BE2C (cell line): ENCODE data around the gene AKAP6.

Experiments used
- DNase-seq: peaks from one replicate; pipeline ENCODE4 v3.0.0-alpha.2; 2020
- H3K27me3 ChIP-seq: fragments of 250-450 bp; sonication (Bioruptor Pico); 2 replicates; pipeline ENCODE4 v1.5.1; 2020; ENCODE audit warnings: mild to moderate bottlenecking
- H3K36me3 ChIP-seq: fragments of 250-450 bp; sonication (Bioruptor Pico); 2 replicates; pipeline ENCODE4 v1.5.1; 2020; ENCODE audit warnings: mild to moderate bottlenecking
- H3K4me1 ChIP-seq: fragments of 250-450 bp; sonication (Bioruptor Pico); 2 replicates; pipeline ENCODE4 v1.5.1; 2020
- H3K4me3 ChIP-seq: 2 replicates; pipeline ENCODE4 v1.5.1; 2011; ENCODE audit warnings: low read depth, low read length
- H3K9me3 ChIP-seq: fragments of 250-450 bp; sonication (Bioruptor Pico); 2 replicates; pipeline ENCODE4 v1.5.1; 2020
- TF ChIP-seq, protein P1 (sequence below): IDR thresholded peaks from 2 replicates; pipeline ENCODE4 v1.5.1; 2012; ENCODE audit warnings: mild to moderate bottlenecking, low read depth, low read length

AKAP6 gene

DNA sequence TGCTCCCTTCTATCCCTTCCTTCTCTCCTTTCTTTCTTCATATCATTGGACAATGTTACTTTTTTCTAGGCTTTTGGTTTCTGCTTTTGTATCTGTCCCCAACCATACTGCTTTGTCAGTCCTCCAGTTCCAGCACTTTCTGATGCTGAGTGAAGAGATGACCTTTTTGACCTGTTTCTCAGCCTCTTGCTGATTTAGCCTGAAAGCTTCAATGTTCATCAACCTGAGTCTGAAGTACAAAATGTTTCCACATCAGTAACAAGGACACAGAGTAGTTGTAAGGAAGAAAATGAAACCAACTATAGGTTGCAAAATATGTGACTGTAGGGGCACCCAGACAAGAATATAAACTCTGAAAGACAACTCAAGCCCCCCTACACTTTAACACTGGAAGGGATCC lies 25.2 kb upstream of the AKAP6 start:
- H3K9me3 ChIP-seq, result no peaks in the 10 kb centered on the region
- no peak overlapping the region for H3K4me3 ChIP-seq
- TF ChIP-seq, protein P1, sequence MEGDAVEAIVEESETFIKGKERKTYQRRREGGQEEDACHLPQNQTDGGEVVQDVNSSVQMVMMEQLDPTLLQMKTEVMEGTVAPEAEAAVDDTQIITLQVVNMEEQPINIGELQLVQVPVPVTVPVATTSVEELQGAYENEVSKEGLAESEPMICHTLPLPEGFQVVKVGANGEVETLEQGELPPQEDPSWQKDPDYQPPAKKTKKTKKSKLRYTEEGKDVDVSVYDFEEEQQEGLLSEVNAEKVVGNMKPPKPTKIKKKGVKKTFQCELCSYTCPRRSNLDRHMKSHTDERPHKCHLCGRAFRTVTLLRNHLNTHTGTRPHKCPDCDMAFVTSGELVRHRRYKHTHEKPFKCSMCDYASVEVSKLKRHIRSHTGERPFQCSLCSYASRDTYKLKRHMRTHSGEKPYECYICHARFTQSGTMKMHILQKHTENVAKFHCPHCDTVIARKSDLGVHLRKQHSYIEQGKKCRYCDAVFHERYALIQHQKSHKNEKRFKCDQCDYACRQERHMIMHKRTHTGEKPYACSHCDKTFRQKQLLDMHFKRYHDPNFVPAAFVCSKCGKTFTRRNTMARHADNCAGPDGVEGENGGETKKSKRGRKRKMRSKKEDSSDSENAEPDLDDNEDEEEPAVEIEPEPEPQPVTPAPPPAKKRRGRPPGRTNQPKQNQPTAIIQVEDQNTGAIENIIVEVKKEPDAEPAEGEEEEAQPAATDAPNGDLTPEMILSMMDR, result no peak
- H3K36me3 ChIP-seq, result no peaks in the 10 kb centered on the region
- no peaks in the 10 kb centered on the region for H3K27me3 ChIP-seq
- no peak for DNase-seq
- H3K4me1 ChIP-seq, result peaks cover 14% of the 10 kb centered on the region

GRCh38 chr14:32304296-32304695 lies 24.8 kb upstream of the AKAP6 start:
- peaks cover 14% of the 10 kb centered on the region for H3K4me1 ChIP-seq
- peak; percentile 40 for DNase-seq
- no peak overlapping the region for H3K4me3 ChIP-seq
- TF ChIP-seq, protein P1, result no peak
- H3K36me3 ChIP-seq, result no peaks in the 10 kb centered on the region
- no peaks in the 10 kb centered on the region for H3K9me3 ChIP-seq
- H3K27me3 ChIP-seq, result no peaks in the 10 kb centered on the region

- no peak for DNase-seq
- TF ChIP-seq, protein P1, result no peak
- Histone ChIP-seq H3K9me3 (no peaks in the 10 kb centered on the region), H3K27me3 (no peaks in the 10 kb centered on the region), H3K4me3 (no peak overlapping the region), H3K4me1 (peaks cover 12% of the 10 kb centered on the region), H3K36me3 (no peaks in the 10 kb centered on the region)
Observed at GRCh38 chr14:32306549-32306948, 22.5 kb upstream of the AKAP6 start.

GRCh38 chr14:32307881-32308582 lies 21.1 kb upstream of the AKAP6 start:
- H3K9me3 ChIP-seq, result no peaks in the 10 kb centered on the region
- TF ChIP-seq, protein P1, result no peak
- H3K27me3 ChIP-seq, result no peaks in the 10 kb centered on the region
- H3K4me1 ChIP-seq, result peaks cover 12% of the 10 kb centered on the region
- no peak overlapping the region for H3K4me3 ChIP-seq
- DNase-seq, result no peak
- no peaks in the 10 kb centered on the region for H3K36me3 ChIP-seq

DNA sequence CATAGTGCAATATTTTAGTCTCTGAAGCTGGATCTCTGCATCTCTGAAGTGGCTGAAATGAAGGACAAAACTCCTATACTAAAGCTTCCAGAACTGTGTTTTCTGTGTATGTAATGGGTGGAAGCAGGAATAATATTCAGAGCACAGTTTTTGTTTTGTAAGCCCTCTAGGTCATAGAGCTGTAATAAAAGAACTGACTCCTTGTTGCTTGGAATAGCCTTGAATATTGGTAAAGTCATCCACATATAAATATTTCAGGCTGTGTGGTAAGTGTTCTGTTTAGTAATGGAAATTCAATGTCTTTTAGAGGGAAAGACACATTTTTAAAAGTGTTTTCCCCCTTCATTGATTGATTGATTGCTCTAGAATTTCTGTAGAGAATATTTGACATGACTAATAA lies 18.2 kb upstream of the AKAP6 start:
- no peaks in the 10 kb centered on the region for H3K36me3 ChIP-seq
- H3K27me3 ChIP-seq, result no peaks in the 10 kb centered on the region
- no peak overlapping the region for H3K4me3 ChIP-seq
- TF ChIP-seq, protein P1, result no peak
- no peak for DNase-seq
- peaks cover 4% of the 10 kb centered on the region for H3K4me1 ChIP-seq
- no peaks in the 10 kb centered on the region for H3K9me3 ChIP-seq

GRCh38 chr14:32311294-32312009 lies 17.6 kb upstream of the AKAP6 start:
- DNase-seq, result no peak
- TF ChIP-seq, protein P1, result no peak
- Histone ChIP-seq H3K36me3 (no peaks in the 10 kb centered on the region), H3K4me1 (peaks cover 3% of the 10 kb centered on the region), H3K4me3 (no peak overlapping the region), H3K9me3 (no peaks in the 10 kb centered on the region), H3K27me3 (no peaks in the 10 kb centered on the region)
